Measurements from ENCODE around the gene GPR153.
A peak's percentile ranks its signal among the peaks of the same experiment; 100 is the strongest.
"Not testable (repeated sequence)": the region's sequence is repeated elsewhere in the genome, so short reads cannot be mapped to it uniquely, and the experiment has no call there.

Gene GPR153

GRCh38 chr1:6260961-6261614 is at the start of gene GPR153:
Gene GPR153, minus strand, starts transcription at chr1:6261098. Its CDS starts 6,193 bp downstream, at chr1:6254905.
- DNase-seq (ENCODE audit: low read depth): peak; percentile 40
- TF ChIP-seq, protein P1, sequence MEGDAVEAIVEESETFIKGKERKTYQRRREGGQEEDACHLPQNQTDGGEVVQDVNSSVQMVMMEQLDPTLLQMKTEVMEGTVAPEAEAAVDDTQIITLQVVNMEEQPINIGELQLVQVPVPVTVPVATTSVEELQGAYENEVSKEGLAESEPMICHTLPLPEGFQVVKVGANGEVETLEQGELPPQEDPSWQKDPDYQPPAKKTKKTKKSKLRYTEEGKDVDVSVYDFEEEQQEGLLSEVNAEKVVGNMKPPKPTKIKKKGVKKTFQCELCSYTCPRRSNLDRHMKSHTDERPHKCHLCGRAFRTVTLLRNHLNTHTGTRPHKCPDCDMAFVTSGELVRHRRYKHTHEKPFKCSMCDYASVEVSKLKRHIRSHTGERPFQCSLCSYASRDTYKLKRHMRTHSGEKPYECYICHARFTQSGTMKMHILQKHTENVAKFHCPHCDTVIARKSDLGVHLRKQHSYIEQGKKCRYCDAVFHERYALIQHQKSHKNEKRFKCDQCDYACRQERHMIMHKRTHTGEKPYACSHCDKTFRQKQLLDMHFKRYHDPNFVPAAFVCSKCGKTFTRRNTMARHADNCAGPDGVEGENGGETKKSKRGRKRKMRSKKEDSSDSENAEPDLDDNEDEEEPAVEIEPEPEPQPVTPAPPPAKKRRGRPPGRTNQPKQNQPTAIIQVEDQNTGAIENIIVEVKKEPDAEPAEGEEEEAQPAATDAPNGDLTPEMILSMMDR (conservative IDR thresholded peaks at IDR 0.05; ENCODE audit: low read depth, low read length): no peak
- peak within 1 kb of the TSS; percentile 59 for H3K4me3 ChIP-seq (ENCODE audit: low read depth, low read length)

DNA sequence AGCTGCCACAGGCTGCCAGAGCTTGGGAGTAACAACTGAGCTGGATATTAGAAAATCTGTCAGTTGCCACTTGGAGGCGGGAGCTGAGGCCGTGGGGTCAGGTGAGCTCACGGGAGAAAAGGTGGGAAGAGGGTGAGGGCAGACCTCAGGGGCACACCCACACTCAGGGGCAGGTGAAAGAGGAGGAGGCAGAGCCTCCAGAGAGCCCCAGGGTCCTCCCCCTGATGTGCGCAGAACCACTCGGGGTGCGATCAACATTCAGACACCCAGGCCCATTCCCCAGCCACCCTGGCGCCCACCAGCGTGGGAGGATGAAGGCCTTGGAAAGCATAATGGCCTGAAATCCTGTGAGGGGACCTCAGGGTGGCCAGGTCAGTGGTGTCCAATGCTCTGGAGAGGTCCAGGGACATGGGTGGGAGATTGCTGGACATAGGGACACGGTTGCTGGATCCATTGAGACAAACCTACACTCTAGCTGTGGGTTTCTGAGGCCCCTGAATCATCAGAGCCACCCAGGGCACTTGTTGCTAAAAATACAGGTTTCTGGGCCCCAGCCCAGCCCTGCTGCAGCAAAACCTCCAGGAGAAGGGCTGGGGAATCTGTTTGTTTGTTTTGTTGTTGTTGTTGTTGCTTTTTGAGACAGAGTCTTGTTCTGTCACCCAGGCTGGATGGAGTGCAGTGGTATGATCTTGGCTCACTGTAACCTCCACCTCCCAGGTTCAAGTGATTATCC is 49.4 kb upstream of the GPR153 start:
- TF ChIP-seq, protein P1 (conservative IDR thresholded peaks at IDR 0.05; ENCODE audit: low read depth, low read length): no peak
- no peak for DNase-seq (ENCODE audit: low read depth)
- H3K4me3 ChIP-seq (ENCODE audit: low read depth, low read length): no peak overlapping the region

DNA sequence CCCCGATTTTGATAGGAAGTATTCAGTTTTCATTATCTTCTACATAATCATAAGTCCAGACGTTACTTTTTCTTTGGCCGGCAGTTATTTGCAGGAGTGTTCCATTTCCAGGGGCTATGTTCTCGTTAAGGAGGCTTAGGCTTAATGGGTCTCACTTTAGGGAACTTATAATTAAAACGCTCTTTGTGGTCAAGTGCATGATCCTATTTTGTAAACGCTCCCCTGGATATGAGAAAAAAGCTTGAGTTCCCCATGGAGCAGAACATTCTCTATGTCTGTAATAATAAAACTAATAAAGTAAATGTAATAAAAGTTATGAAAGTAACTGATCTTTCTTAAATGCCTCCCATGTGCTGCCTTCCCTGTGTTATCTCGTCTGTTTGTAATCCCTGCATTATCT is 48.7 kb upstream of the GPR153 start:
- TF ChIP-seq, protein P1 (conservative IDR thresholded peaks at IDR 0.05; ENCODE audit: low read depth, low read length): no peak

DNA sequence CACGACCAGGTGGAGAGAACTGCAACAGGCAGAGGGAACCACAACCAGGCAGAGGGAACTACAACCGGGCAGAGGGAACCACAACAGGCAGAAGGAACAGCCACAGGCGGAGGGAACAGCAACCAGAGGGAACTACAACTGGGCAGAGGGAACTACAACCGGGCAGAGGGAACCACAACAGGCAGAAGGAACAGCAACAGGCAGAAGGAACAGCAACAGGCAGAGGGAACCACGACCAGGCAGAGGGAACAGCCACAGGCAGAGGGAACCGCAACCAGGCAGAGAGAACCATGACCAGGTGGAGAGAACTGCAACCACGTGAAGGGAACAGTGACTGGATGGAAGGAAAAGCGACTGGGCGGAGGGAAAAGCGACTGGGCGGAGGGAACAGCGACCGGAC is 47.6 kb upstream of the GPR153 start:
- DNase-seq (ENCODE audit: low read depth): no peak
- no peak overlapping the region for H3K4me3 ChIP-seq (ENCODE audit: low read depth, low read length)
- TF ChIP-seq, protein P1 (conservative IDR thresholded peaks at IDR 0.05; ENCODE audit: low read depth, low read length): no peak

More for the DNA sequence above, 48.7 kb upstream of the GPR153 start:
- no peak overlapping the region for H3K4me3 ChIP-seq (ENCODE audit: low read depth, low read length)
- DNase-seq (ENCODE audit: low read depth): no peak

DNA sequence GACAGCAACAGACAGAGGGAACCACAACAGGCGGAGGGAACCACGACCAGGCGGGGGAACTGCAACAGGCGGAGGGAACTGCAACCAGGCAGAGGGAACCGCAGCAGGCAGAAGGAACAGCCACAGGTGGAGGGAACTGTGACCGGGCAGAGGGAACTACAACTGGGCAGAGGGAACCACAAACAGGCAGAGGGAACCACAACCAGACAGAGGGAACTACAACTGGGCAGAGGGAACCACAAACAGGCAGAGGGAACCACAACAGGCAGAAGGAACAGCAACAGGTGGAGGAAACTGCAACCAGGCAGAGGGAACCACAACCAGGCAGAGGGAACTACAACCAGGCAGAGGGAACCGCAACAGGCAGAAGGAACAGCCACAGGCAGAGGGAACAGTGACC is 46.8 kb upstream of the GPR153 start:
- DNase-seq (ENCODE audit: low read depth): not testable (repeated sequence)

DNA sequence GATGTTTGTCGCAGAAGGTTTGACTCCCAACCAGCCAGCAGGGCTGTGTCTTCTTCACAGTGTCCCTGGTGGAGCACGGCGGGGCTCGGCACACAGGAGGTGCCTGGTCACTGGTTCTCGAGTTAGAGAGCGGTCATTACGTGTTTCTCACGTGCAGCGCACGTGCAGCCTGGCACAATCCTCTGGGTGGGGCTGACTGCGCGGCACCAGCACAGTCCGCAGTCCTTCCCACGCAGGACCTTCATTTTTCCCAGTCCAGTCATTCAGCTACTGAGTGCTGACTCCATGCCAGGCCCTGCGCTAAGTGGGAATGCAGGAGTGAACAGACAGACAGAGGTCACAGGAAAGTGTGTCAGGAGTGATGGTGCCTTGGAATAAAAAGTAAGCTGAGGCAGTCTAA is 46.2 kb upstream of the GPR153 start:
- TF ChIP-seq, protein P1 (conservative IDR thresholded peaks at IDR 0.05; ENCODE audit: low read depth, low read length): no peak
- H3K4me3 ChIP-seq (ENCODE audit: low read depth, low read length): no peak overlapping the region
- DNase-seq (ENCODE audit: low read depth): no peak

More for the DNA sequence above, 46.8 kb upstream of the GPR153 start:
- not testable (repeated sequence) for H3K4me3 ChIP-seq (ENCODE audit: low read depth, low read length)

- TF ChIP-seq, protein P1 (conservative IDR thresholded peaks at IDR 0.05; ENCODE audit: low read depth, low read length): no peak
- H3K4me3 ChIP-seq (ENCODE audit: low read depth, low read length): no peak overlapping the region
- no peak for DNase-seq (ENCODE audit: low read depth)
Observed at GRCh38 chr1:6303397-6304012, 42.6 kb upstream of the GPR153 start.
